K562 (cell line): ENCODE data around the gene CTPS1. TPM values are rescaled to one million over a fixed set of nuclear protein-coding genes. Genes with fewer than 3 reads are reported as not detected.

Experiments used
- CBFB ChIP-seq: sonication (generic); formaldehyde crosslinking; IDR thresholded peaks from 2 replicates; pipeline ENCODE4 v1.4.0; 2020; ENCODE audit warnings: mild to moderate bottlenecking, missing genetic modification reagents
- CLOCK ChIP-seq: fragments of 250-450 bp; sonication (Bioruptor Pico); IDR thresholded peaks from 2 replicates; pipeline ENCODE4 v1.4.0; 2020; ENCODE audit warnings: mild to moderate bottlenecking, moderate library complexity, borderline replicate concordance
- GTF2A2 ChIP-seq: IDR thresholded peaks from 2 replicates; pipeline ENCODE4 v1.6.1; 2016; ENCODE audit warnings: mild to moderate bottlenecking, missing genetic modification characterization, missing compliant biosample characterization
- MEIS2 ChIP-seq: fragments of 450-650 bp; IDR thresholded peaks from 2 replicates; pipeline ENCODE4 v1.6.1; 2014; ENCODE audit warnings: mild to moderate bottlenecking; ENCODE audit not compliant: partially characterized antibody
- PML ChIP-seq: IDR thresholded peaks from 2 replicates; pipeline ENCODE4 v1.6.1; 2012; ENCODE audit warnings: low read length, inconsistent platforms
- RBBP5 ChIP-seq: fragments of 200-600 bp; sonication (generic); IDR thresholded peaks from 2 replicates; pipeline ENCODE4 v1.6.1; 2012; ENCODE audit warnings: borderline replicate concordance, mild to moderate bottlenecking, low read length, control low read depth, inconsistent platforms; ENCODE audit not compliant: insufficient read depth, poor library complexity, severe bottlenecking
- SMAD1 ChIP-seq: fragments of 150-350 bp; IDR thresholded peaks from 2 replicates; pipeline ENCODE4 v1.6.1; 2014; ENCODE audit warnings: low read length, low read depth; ENCODE audit not compliant: partially characterized antibody
- SMARCB1 ChIP-seq: IDR thresholded peaks from 2 replicates; pipeline ENCODE4 v1.6.1; 2011; ENCODE audit warnings: improper control_type of control experiment, low read depth; ENCODE audit not compliant: insufficient read length
- SMC3 ChIP-seq: conservative IDR thresholded peaks from 2 replicates; pipeline ENCODE4 v1.6.1; 2011; ENCODE audit warnings: low read depth, low read length, improper control_type of control experiment; ENCODE audit not compliant: insufficient read depth
- SRSF9 ChIP-seq: fragments of 200-400 bp; formaldehyde crosslinking; IDR thresholded peaks from 2 replicates; pipeline ENCODE4 v1.6.1; 2017; ENCODE audit warnings: low read depth, low read length, borderline replicate concordance
- ZNF3 ChIP-seq: fragments of 250-450 bp; sonication (Bioruptor Pico); IDR thresholded peaks from 2 replicates; pipeline ENCODE4 v1.5.0; 2021; ENCODE audit warnings: mild to moderate bottlenecking, moderate library complexity
- ZNF445 ChIP-seq: fragments of 250-450 bp; sonication (Bioruptor Pico); IDR thresholded peaks from 2 replicates; pipeline ENCODE4 v1.4.0; 2020; ENCODE audit warnings: low read depth, mild to moderate bottlenecking, moderate library complexity
- ZNF584 ChIP-seq: fragments of 200-800 bp; sonication (Bioruptor generic); IDR thresholded peaks from 2 replicates; pipeline ENCODE4 v1.6.1; 2016; ENCODE audit warnings: low read depth, mild to moderate bottlenecking, missing genetic modification characterization, missing compliant biosample characterization
- polyA plus RNA-seq, 8 experiments: library from polyadenylated mRNA; depleted of rRNA in 4 of 8; stranded (reverse) in 5 of 8; unstranded in 3 of 8; fragments of >200 nt; fragmentation: Nextera tagmentation in 2 of 8; fragmentation: Illumina TruSeq in 1 of 8; extraction: Ambion mirVana in 2 of 8; extraction: Trizol in 1 of 8; gene quantifications; 2 replicates each; pipeline versions ENCODE4 v1.2.1 to v1.2.3, GENCODE V29; 2011 to 2014; ENCODE audit warnings: inconsistent platforms in 1 of 8, missing spikeins in 1 of 8
- total RNA-seq, 7 experiments: library from RNA; depleted of rRNA in 6 of 7; stranded (reverse); fragments of >200 nt in 6 of 7; fragmentation: Illumina TruSeq in 2 of 7; extraction: Trizol in 2 of 7; gene quantifications; 2 replicates each; pipeline versions ENCODE4 v1.2.1 to v1.2.3, GENCODE V29; 2011 to 2021; ENCODE audit warnings: low replicate concordance in 1 of 7
- TF ChIP-seq, protein P1 (sequence below): sonication (generic); formaldehyde crosslinking; IDR thresholded peaks from 2 replicates; pipeline ENCODE4 v1.8.1; 2023; ENCODE audit warnings: mild to moderate bottlenecking, missing genetic modification reagents
- TF ChIP-seq, protein P2 (sequence below): sonication (generic); formaldehyde crosslinking; IDR thresholded peaks from 2 replicates; pipeline ENCODE4 v1.8.0; 2023; ENCODE audit warnings: missing genetic modification reagents, mild to moderate bottlenecking, borderline replicate concordance

Gene CTPS1
- total and polyA plus RNA-seq, 9 of the 15 experiments (the other 6 are each of a cell fraction or from before 2014, with no cell fraction given) = 44.4 to 164 (median 87.7) TPM

- TF ChIP-seq CLOCK (CRISPR knock-in tag) (peak; percentile 79; the same call in 1 of the 2 replicates), ZNF584 (CRISPR knock-in tag) (peak; percentile 80), SMAD1 (peak; percentile 94), SMC3 (0 out of 2 replicates have a peak, but pooled peaks have one; percentile 51), ZNF3 (CRISPR knock-in tag) (no peak), MEIS2 (peak; percentile 96), SMARCB1 (peak; percentile 37), PML (peak; percentile 85), SRSF9 (no peak), GTF2A2 (tag) (no peak), CBFB (CRISPR knock-in tag) (peak; percentile 100), ZNF445 (CRISPR knock-in tag) (no peak), RBBP5 (peak; percentile 49)
- TF ChIP-seq, protein P1, sequence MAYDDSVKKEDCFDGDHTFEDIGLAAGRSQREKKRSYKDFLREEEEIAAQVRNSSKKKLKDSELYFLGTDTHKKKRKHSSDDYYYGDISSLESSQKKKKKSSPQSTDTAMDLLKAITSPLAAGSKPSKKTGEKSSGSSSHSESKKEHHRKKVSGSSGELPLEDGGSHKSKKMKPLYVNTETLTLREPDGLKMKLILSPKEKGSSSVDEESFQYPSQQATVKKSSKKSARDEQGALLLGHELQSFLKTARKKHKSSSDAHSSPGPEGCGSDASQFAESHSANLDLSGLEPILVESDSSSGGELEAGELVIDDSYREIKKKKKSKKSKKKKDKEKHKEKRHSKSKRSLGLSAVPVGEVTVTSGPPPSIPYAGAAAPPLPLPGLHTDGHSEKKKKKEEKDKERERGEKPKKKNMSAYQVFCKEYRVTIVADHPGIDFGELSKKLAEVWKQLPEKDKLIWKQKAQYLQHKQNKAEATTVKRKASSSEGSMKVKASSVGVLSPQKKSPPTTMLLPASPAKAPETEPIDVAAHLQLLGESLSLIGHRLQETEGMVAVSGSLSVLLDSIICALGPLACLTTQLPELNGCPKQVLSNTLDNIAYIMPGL (CRISPR knock-in tag) = no peak
- TF ChIP-seq, protein P2, sequence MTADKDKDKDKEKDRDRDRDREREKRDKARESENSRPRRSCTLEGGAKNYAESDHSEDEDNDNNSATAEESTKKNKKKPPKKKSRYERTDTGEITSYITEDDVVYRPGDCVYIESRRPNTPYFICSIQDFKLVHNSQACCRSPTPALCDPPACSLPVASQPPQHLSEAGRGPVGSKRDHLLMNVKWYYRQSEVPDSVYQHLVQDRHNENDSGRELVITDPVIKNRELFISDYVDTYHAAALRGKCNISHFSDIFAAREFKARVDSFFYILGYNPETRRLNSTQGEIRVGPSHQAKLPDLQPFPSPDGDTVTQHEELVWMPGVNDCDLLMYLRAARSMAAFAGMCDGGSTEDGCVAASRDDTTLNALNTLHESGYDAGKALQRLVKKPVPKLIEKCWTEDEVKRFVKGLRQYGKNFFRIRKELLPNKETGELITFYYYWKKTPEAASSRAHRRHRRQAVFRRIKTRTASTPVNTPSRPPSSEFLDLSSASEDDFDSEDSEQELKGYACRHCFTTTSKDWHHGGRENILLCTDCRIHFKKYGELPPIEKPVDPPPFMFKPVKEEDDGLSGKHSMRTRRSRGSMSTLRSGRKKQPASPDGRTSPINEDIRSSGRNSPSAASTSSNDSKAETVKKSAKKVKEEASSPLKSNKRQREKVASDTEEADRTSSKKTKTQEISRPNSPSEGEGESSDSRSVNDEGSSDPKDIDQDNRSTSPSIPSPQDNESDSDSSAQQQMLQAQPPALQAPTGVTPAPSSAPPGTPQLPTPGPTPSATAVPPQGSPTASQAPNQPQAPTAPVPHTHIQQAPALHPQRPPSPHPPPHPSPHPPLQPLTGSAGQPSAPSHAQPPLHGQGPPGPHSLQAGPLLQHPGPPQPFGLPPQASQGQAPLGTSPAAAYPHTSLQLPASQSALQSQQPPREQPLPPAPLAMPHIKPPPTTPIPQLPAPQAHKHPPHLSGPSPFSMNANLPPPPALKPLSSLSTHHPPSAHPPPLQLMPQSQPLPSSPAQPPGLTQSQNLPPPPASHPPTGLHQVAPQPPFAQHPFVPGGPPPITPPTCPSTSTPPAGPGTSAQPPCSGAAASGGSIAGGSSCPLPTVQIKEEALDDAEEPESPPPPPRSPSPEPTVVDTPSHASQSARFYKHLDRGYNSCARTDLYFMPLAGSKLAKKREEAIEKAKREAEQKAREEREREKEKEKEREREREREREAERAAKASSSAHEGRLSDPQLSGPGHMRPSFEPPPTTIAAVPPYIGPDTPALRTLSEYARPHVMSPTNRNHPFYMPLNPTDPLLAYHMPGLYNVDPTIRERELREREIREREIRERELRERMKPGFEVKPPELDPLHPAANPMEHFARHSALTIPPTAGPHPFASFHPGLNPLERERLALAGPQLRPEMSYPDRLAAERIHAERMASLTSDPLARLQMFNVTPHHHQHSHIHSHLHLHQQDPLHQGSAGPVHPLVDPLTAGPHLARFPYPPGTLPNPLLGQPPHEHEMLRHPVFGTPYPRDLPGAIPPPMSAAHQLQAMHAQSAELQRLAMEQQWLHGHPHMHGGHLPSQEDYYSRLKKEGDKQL (CRISPR knock-in tag) = no peak
These were observed 24.2 kb downstream of the CTPS1 start (continued) for GRCh38 chr1:41003640-41004220.
